Mucosa of descending colon (tissue), 3 donors: ENCODE data around the gene PDE1C. TPM values are rescaled to one million over a fixed set of nuclear protein-coding genes. Genes with fewer than 3 reads are reported as not detected.

Source experiments
- ATAC-seq: fragments of 200-7000 bp; cut with Tn5 transposase; one replicate; pipeline ENCODE4 v1.9.1; 2020; ENCODE audit warnings: mild to moderate bottlenecking, moderate library complexity
- DNase-seq, 3 donors: peaks; one replicate each; pipeline ENCODE4 v3.0.0-alpha.2; 2020
- H3K36me3 ChIP-seq: fragments of 200-600 bp; one replicate; pipeline ENCODE4 v1.8.0; 2021; ENCODE audit warnings: low read depth, mild to moderate bottlenecking
- H3K4me1 ChIP-seq: fragments of 200-600 bp; one replicate; pipeline ENCODE4 v1.8.0; 2021; ENCODE audit warnings: low read depth, mild to moderate bottlenecking
- H3K4me3 ChIP-seq: fragments of 200-600 bp; one replicate; pipeline ENCODE4 v1.8.0; 2021; ENCODE audit warnings: mild to moderate bottlenecking
- H3K9me3 ChIP-seq: fragments of 200-600 bp; one replicate; pipeline ENCODE4 v1.8.0; 2021; ENCODE audit warnings: mild to moderate bottlenecking
- CTCF ChIP-seq: fragments of 200-600 bp; IDR thresholded peaks from one replicate; pipeline ENCODE4 v1.8.0; 2022; ENCODE audit warnings: antibody characterized with exemption, mild to moderate bottlenecking
- intact Hi-C, 2 donors: fragments of 100-400 bp; cut with DNase I in 1 of 2; cut with micrococcal nuclease in 1 of 2; formaldehyde crosslinking; loops; one replicate each; pipeline versions ENCODE4 v1.11.0 to v1.11.1; 2022; cut with DNase I, micrococcal nuclease
- long read RNA-seq, 2 donors: library from polyadenylated mRNA; unstranded; transcript quantifications; one replicate each; pipeline ENCODE4 v2.0.0, GENCODE V29; 2019 to 2021
- total RNA-seq, 3 donors: library from RNA; stranded (reverse); fragmentation: NEBNext Ultra II Directional in 2 of 3; extraction: Animal tissue kit (Norgen Biotek cat#: 25700) in 2 of 3; gene quantifications; one replicate each; pipeline versions ENCODE4 v1.2.1 to v1.2.4, GENCODE V29; 2021 to 2023
- donor health status: DM: no; HTN: no; CAD: no; lungs with moderate emphysema.
- donor health status: DM: no; HTN: no; CAD: no.
- donor health status: DM: no; HTN: yes; CAD: no.

The PDE1C gene
- total RNA-seq, result 1 to 10 TPM; 2.5 to 4.8 (median 2.5) TPM
- long read RNA-seq, donor 1, partial matches to known transcripts, result 0 of 1 reads
- long read RNA-seq, donor 1, other reads (novel, unspliced or antisense), result 0 of 1 reads
- long read RNA-seq, donor 2, result 0 reads

GRCh38 chr7:32070406-32071360 lies at the start of gene PDE1C:
PDE1C (minus strand) TSS chr7:32070407.
- TF ChIP-seq CTCF, result no peak
- ATAC-seq (peak; percentile 39), DNase-seq (peak in 1 of 3 donors; percentile 23)
- intact Hi-C loops, result no loop called here
- H3K36me3 ChIP-seq, result no peaks in the 10 kb centered on the region
- H3K4me1 ChIP-seq, result no peaks in the 10 kb centered on the region
- peak within 1 kb of the TSS; percentile 10 for H3K4me3 ChIP-seq
- H3K9me3 ChIP-seq, result no peaks in the 10 kb centered on the region

- H3K4me3 ChIP-seq, result no peak overlapping the region
- intact Hi-C loops, result no loop called here
- H3K9me3 ChIP-seq, result no peaks in the 10 kb centered on the region
- no peak for TF ChIP-seq CTCF
- ATAC-seq (no peak), DNase-seq (peak in 1 of 3 donors; percentile 37)
- no peaks in the 10 kb centered on the region for H3K36me3 ChIP-seq
- no peaks in the 10 kb centered on the region for H3K4me1 ChIP-seq
These were observed 49.6 kb upstream of the PDE1C start for GRCh38 chr7:32119790-32120196.

GRCh38 chr7:32117837-32118236 lies 47.6 kb upstream of the PDE1C start:
- Histone ChIP-seq H3K9me3 (no peaks in the 10 kb centered on the region), H3K4me1 (no peaks in the 10 kb centered on the region), H3K4me3 (no peak overlapping the region), H3K36me3 (no peaks in the 10 kb centered on the region)
- DNase-seq (no peak), ATAC-seq (no peak)
- intact Hi-C loops, result no loop called here
- no peak for TF ChIP-seq CTCF

GRCh38 chr7:32116436-32116835 lies 46.2 kb upstream of the PDE1C start:
- TF ChIP-seq CTCF, result no peak
- ATAC-seq, result no peak
- intact Hi-C loops, result no loop called here
- Histone ChIP-seq H3K36me3 (no peaks in the 10 kb centered on the region), H3K9me3 (peaks cover 3% of the 10 kb centered on the region), H3K4me1 (no peaks in the 10 kb centered on the region), H3K4me3 (no peak overlapping the region)
- no peak for DNase-seq

GRCh38 chr7:32115831-32116230 lies 45.6 kb upstream of the PDE1C start:
- Histone ChIP-seq H3K4me1 (no peaks in the 10 kb centered on the region), H3K36me3 (no peaks in the 10 kb centered on the region), H3K9me3 (peaks cover 8% of the 10 kb centered on the region), H3K4me3 (no peak overlapping the region)
- intact Hi-C loops, result no loop called here
- ATAC-seq, result no peak
- no peak for DNase-seq
- TF ChIP-seq CTCF, result no peak
